Spleen (tissue), 11 donors: ENCODE measurements around the gene MYRF. TPM values are rescaled to one million over a fixed set of nuclear protein-coding genes. Genes with fewer than 3 reads are reported as not detected.
A peak's percentile ranks its signal among the peaks of the same experiment; 100 is the strongest.

Experiments used
- DNase-seq: peaks from one replicate; pipeline ENCODE4 v3.0.0-alpha.2; 2020
- H3K27ac ChIP-seq, 8 donors: fragments of 200-600 bp; sonication (generic) in 7 of 8; 1 replicate in 4 of 8; 2 replicates in 4 of 8; pipeline versions ENCODE4 v1.5.0 to v1.8.0; 2016 to 2021; ENCODE audit warnings: inconsistent platforms in 4 of 8, mild to moderate bottlenecking in 4 of 8, moderate library complexity in 1 of 8
- H3K27me3 ChIP-seq, 7 donors: fragments of 200-600 bp; sonication (generic) in 6 of 7; replicated peaks in 1 of 7; 1 replicate in 4 of 7; 2 replicates in 3 of 7; pipeline versions ENCODE4 v1.5.0 to v1.8.0; 2016 to 2021; ENCODE audit warnings: inconsistent platforms in 3 of 7, mild to moderate bottlenecking in 1 of 7
- H3K36me3 ChIP-seq, 6 donors: fragments of 200-600 bp; sonication (generic) in 5 of 6; 1 replicate in 4 of 6; 2 replicates in 2 of 6; pipeline versions ENCODE4 v1.5.0 to v1.8.0; 2016 to 2021; ENCODE audit warnings: inconsistent platforms in 2 of 6
- H3K4me1 ChIP-seq, 6 donors: fragments of 200-600 bp; sonication (generic) in 5 of 6; 1 replicate in 3 of 6; 2 replicates in 3 of 6; pipeline versions ENCODE4 v1.5.0 to v1.8.0; 2016 to 2021; ENCODE audit warnings: inconsistent platforms in 3 of 6
- H3K4me3 ChIP-seq, 8 donors: fragments of 200-600 bp; sonication (generic) in 7 of 8; 1 replicate in 4 of 8; 2 replicates in 4 of 8; pipeline versions ENCODE4 v1.5.0 to v1.8.0; 2016 to 2021; ENCODE audit warnings: inconsistent platforms in 4 of 8, mild to moderate bottlenecking in 4 of 8, moderate library complexity in 2 of 8
- H3K9me3 ChIP-seq, 8 donors: fragments of 200-600 bp; sonication (generic) in 7 of 8; 1 replicate in 4 of 8; 2 replicates in 4 of 8; pipeline versions ENCODE4 v1.5.0 to v1.8.0; 2016 to 2021; ENCODE audit warnings: inconsistent platforms in 4 of 8
- POLR2A ChIP-seq, 3 donors: fragments of 450-650 bp; IDR thresholded peaks; one replicate each; pipeline ENCODE4 v1.5.1; 2017; ENCODE audit warnings: antibody characterized with exemption in 3 of 3, mild to moderate bottlenecking in 1 of 3
- POLR2AphosphoS5 ChIP-seq, 3 donors: sonication (generic); formaldehyde crosslinking; IDR thresholded peaks; one replicate each; pipeline ENCODE4 v1.5.1; 2017; ENCODE audit warnings: antibody characterized with exemption in 3 of 3
- WGBS, 5 donors: extraction: QIAGEN DNeasy Blood & Tissue Kit in 3 of 5; methylation state at CpG; one replicate each; pipeline versions ENCODE4 v1.1.5 to v1.1.7; 2013 to 2018; 5-methylcytosine and 5-hydroxymethylcytosine counted together
- intact Hi-C: fragments of 100-400 bp; cut with DNase I; formaldehyde crosslinking; loops from one replicate; pipeline ENCODE4 v1.15.0; 2023; ENCODE audit warnings: low total_unique reads
- polyA plus RNA-seq, 3 donors: library from polyadenylated mRNA; stranded (reverse); fragments of 200-250 nt; gene quantifications; one replicate each; pipeline ENCODE4 v1.2.1, GENCODE V29; 2013
- total RNA-seq, 7 donors: library from RNA; depleted of rRNA in 3 of 7; stranded (reverse); fragments of >200 nt in 3 of 7; fragmentation: NEBNext Ultra II Directional in 4 of 7; extraction: Animal tissue kit (Norgen Biotek cat#: 25700) in 4 of 7; gene quantifications; one replicate each; pipeline versions ENCODE4 v1.1.0 to v1.2.1, GENCODE V29; 2016 to 2021
- TF ChIP-seq, protein P1 (sequence below), 11 experiments: fragments of 200-600 bp in 7 of 11; fragments of 450-650 bp in 4 of 11; sonication (generic) in 4 of 11; IDR thresholded peaks in 8 of 11; conservative IDR thresholded peaks in 3 of 11; 1 replicate in 7 of 11; 2 replicates in 4 of 11; pipeline versions ENCODE4 v1.4.0 to v1.8.0; 2016 to 2021; ENCODE audit warnings: antibody characterized with exemption in 11 of 11, inconsistent platforms in 4 of 11, mild to moderate bottlenecking in 1 of 11
- donor health status: healthy with polysubstance abuse.
- donor health status: DM: no; HTN: no; CAD: no; lungs with moderate emphysema.
- donor health status: DM: no; HTN: no; CAD: no.
- donor health status: Bipolar disorder and iron deficiency.
- donor health status: healthy.
- donor health status: DM: no; HTN: no; CAD: no.
- donor health status: DM: yes; HTN: yes; CAD: no.

MYRF gene
- total and polyA plus RNA-seq, 10 donors: 0.15 to 1.5 (median 0.55) TPM

DNA sequence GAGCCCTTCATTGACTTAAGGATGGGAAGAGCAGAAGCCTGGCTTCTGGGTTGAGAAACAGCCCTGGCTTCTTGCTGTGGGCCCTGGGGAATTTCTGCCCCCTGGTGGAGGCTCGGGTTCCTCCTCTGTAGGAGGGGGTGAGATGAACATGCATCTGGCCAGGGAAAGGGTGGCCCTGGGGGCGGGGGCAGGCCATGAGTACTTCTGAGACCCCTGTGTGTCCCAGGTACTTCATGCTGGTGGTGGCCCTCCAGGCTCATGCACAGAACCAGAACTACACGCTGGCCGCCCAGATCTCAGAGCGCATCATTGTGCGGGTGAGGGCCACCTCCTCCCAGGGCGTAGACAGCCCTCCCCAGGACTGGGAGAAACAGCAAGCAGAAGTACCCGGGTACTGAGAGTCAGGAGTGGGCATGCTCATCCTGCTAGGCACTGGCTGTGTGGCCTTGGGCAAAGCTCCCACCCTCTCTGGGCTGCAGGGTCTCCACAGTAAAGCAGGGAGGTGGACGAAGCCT lies 24.2 kb downstream of the MYRF start:
- intact Hi-C loops: no loop called here
- Histone ChIP-seq H3K4me1 (peaks cover 8 to 39% (median 20%) of the 10 kb centered on the region in 6 donors), H3K4me3 (peak overlapping the region in 3 of 8 donors; percentile 35 to 66 (median 36)), H3K27ac (peak overlapping the region in 2 of 8 donors; percentile 6 to 15), H3K9me3 (no peaks in the 10 kb centered on the region), H3K27me3 (peaks cover 0 to 18% (median 0%) of the 10 kb centered on the region in 7 donors), H3K36me3 (no peaks in the 10 kb centered on the region)
- no peak for DNase-seq
- no peak for TF ChIP-seq POLR2A (IDR thresholded peaks at IDR 0.05)
- TF ChIP-seq POLR2AphosphoS5 (IDR thresholded peaks at IDR 0.05): no peak
- TF ChIP-seq, protein P1, sequence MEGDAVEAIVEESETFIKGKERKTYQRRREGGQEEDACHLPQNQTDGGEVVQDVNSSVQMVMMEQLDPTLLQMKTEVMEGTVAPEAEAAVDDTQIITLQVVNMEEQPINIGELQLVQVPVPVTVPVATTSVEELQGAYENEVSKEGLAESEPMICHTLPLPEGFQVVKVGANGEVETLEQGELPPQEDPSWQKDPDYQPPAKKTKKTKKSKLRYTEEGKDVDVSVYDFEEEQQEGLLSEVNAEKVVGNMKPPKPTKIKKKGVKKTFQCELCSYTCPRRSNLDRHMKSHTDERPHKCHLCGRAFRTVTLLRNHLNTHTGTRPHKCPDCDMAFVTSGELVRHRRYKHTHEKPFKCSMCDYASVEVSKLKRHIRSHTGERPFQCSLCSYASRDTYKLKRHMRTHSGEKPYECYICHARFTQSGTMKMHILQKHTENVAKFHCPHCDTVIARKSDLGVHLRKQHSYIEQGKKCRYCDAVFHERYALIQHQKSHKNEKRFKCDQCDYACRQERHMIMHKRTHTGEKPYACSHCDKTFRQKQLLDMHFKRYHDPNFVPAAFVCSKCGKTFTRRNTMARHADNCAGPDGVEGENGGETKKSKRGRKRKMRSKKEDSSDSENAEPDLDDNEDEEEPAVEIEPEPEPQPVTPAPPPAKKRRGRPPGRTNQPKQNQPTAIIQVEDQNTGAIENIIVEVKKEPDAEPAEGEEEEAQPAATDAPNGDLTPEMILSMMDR (IDR thresholded peaks at IDR 0.05 in 8 of 11, conservative IDR thresholded peaks at IDR 0.05 in 3 of 11): peak in 9 of 11 experiments; percentile 37 to 80 (median 54)
- 30 to 74% (median 63%) methylated on average over 3 to 9 of the region's 9 CpGs for WGBS, 5 donors

DNA sequence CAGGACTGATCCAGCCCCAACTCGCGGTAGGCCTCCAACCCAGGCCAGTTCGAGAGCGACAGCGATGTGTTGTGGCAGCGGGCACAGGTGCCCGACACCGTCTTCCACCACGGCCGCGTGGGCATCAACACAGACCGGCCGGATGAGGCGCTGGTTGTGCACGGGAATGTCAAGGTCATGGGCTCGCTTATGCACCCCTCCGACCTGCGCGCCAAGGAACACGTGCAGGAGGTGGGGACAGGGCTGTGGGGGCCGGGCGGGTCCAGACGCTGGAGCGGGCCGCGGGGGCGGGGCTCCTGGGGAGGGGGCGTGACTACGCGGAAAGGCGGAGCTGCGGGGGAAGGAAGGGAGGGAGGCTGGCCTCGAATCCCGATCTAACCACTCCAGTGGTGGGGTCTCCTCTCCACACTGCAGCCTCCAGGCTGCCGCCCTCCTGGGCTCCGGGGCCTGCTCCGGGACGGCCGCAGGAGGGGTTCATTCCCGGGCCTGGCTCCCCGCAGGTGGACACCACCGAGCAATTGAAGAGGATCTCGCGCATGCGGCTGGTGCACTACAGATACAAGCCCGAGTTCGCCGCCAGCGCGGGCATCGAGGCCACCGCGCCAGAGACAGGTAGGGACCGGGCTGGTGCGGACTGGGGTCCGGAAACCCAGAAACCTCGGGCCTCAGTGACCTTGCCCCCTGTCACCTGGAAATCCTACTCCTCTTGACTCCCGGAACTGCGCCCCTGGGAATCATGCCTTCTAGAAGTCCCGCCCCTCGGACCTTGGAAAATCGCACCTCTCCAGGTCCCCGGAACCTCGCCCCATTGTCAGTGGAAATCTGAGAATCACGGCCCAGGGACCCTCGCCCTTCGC lies 25.0 kb downstream of the MYRF start:
- TF ChIP-seq POLR2A (IDR thresholded peaks at IDR 0.05): no peak
- TF ChIP-seq POLR2AphosphoS5 (IDR thresholded peaks at IDR 0.05): peak in 1 of 3 donors; percentile 48
- DNase-seq: peak; percentile 89
- Histone ChIP-seq H3K9me3 (no peaks in the 10 kb centered on the region), H3K27ac (peak overlapping the region in 2 of 8 donors; percentile 6 to 15), H3K4me3 (peak overlapping the region in 7 of 8 donors; percentile 15 to 66 (median 35)), H3K4me1 (peaks cover 8 to 33% (median 17%) of the 10 kb centered on the region in 6 donors), H3K27me3 (peaks cover 0 to 18% (median 0%) of the 10 kb centered on the region in 7 donors), H3K36me3 (no peaks in the 10 kb centered on the region)
- 22 to 41% (median 29%) methylated on average over 25 to 67 of the region's 67 CpGs for WGBS, 5 donors
- intact Hi-C loops: no loop called here

DNA sequence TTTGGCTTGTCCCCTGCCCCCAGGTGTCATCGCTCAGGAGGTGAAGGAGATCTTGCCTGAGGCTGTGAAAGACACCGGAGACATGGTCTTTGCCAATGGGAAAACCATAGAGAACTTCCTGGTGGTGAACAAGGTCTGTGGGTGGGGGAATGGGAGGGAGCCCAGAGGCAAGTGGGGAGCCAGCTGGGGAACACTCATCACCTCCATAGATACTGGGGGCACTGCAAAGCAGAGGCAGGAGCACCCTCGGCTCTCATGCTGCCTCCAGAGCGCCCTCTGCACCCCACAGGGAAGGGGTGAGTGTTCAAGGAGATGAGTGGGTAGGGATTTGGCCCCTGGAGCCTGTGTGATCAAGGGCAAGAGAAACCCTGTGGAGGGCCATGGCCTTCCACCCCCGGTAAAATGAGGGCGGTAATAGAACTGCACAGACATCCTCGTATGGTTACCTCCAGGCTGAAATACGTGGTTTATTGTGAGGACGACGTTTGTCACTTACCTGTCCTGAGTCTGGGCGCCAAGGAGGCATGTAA lies 26.0 kb downstream of the MYRF start:
- 85 to 92% (median 86%) methylated on average over 10 to 11 of the region's 11 CpGs for WGBS, 5 donors
- intact Hi-C loops: no loop called here
- peaks cover 0 to 5% (median 0%) of the 10 kb centered on the region in 6 donors for H3K36me3 ChIP-seq
- peaks cover 8 to 26% (median 16%) of the 10 kb centered on the region in 6 donors for H3K4me1 ChIP-seq
- peaks cover 0 to 18% (median 0%) of the 10 kb centered on the region in 7 donors for H3K27me3 ChIP-seq
- no peak overlapping the region for H3K4me3 ChIP-seq
- no peak for DNase-seq
- no peak overlapping the region for H3K27ac ChIP-seq
- TF ChIP-seq POLR2A (IDR thresholded peaks at IDR 0.05) (no peak), POLR2AphosphoS5 (IDR thresholded peaks at IDR 0.05) (no peak)
- TF ChIP-seq, protein P1 (IDR thresholded peaks at IDR 0.05 in 8 of 11, conservative IDR thresholded peaks at IDR 0.05 in 3 of 11): no peak
- no peaks in the 10 kb centered on the region for H3K9me3 ChIP-seq

DNA sequence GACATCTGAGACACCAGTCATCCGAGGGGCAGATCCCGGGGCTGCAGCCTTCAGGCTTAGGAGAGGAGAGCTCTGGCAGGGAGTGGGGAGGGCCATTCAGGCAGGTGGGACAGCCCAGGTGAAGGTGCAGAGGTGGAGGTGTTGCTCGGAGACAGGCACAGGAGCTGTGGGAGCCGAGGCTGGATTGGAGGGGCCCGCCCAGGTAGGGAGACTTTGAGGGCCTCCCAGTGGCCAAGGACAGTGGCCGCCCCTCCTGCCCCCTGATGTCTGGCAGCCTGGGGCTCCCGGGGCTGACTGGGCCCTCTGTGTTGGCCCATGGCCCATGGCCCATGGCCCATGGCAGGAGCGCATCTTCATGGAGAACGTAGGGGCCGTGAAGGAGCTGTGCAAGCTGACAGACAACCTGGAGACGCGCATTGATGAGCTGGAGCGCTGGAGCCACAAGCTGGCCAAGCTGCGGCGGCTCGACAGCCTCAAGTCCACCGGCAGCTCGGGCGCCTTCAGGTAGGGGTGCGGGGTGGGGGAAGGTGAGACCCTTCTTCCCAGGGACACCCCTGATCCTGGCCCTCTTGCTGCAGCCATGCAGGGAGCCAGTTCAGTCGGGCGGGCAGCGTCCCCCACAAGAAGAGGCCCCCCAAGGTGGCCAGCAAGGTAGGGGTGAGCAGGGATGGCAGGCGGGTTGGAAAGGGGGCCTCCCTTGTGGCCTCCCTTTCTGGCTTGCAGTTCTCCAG lies 26.6 kb downstream of the MYRF start:
- Histone ChIP-seq H3K27me3 (peaks cover 0 to 18% (median 0%) of the 10 kb centered on the region in 7 donors), H3K4me1 (peaks cover 8 to 26% (median 16%) of the 10 kb centered on the region in 6 donors), H3K4me3 (no peak overlapping the region), H3K27ac (no peak overlapping the region), H3K36me3 (peaks cover 0 to 12% (median 1%) of the 10 kb centered on the region in 6 donors), H3K9me3 (no peaks in the 10 kb centered on the region)
- no peak for DNase-seq
- no peak for TF ChIP-seq POLR2AphosphoS5 (IDR thresholded peaks at IDR 0.05)
- TF ChIP-seq POLR2A (IDR thresholded peaks at IDR 0.05): no peak
- TF ChIP-seq, protein P1 (IDR thresholded peaks at IDR 0.05 in 8 of 11, conservative IDR thresholded peaks at IDR 0.05 in 3 of 11): no peak
- WGBS, 5 donors: 89 to 93% (median 92%) methylated on average over 13 to 24 of the region's 24 CpGs
- intact Hi-C loops: no loop called here
